ENCODE data around the gene HNF4A.

Gene HNF4A

GRCh38 chr20:44445742-44446710 is 90.5 kb downstream of the HNF4A start:
- DNase-seq (ENCODE audit: low read depth) = no peak

GRCh38 chr20:44447827-44448419 is 92.4 kb downstream of the HNF4A start:
- no peak for DNase-seq (ENCODE audit: low read depth)

GRCh38 chr20:44448753-44449546 is 93.5 kb downstream of the HNF4A start:
- peak; percentile 16 for DNase-seq (ENCODE audit: low read depth)

- no peak for DNase-seq (ENCODE audit: low read depth)
Observed at GRCh38 chr20:44449864-44450263, 94.4 kb downstream of the HNF4A start.

- no peak for DNase-seq (ENCODE audit: low read depth)
Observed at GRCh38 chr20:44450281-44450889, 94.9 kb downstream of the HNF4A start.

- no peak for DNase-seq (ENCODE audit: low read depth)
Observed at GRCh38 chr20:44450903-44451450, 95.5 kb downstream of the HNF4A start.

GRCh38 chr20:44454306-44454963 is 98.9 kb downstream of the HNF4A start:
- no peak for DNase-seq (ENCODE audit: low read depth)

GRCh38 chr20:44455126-44455525 is 99.6 kb downstream of the HNF4A start:
- DNase-seq (ENCODE audit: low read depth) = no peak

- no peak for DNase-seq (ENCODE audit: low read depth)
Observed at GRCh38 chr20:44456611-44457010, 101.1 kb downstream of the HNF4A start.

- DNase-seq (ENCODE audit: low read depth) = no peak
Observed at GRCh38 chr20:44457016-44457415, 101.5 kb downstream of the HNF4A start.

GRCh38 chr20:44459271-44459670 is 103.8 kb downstream of the HNF4A start:
- no peak for DNase-seq (ENCODE audit: low read depth)

GRCh38 chr20:44460795-44461141 is 105.3 kb downstream of the HNF4A start:
- peak; percentile 40 for DNase-seq (ENCODE audit: low read depth)

- DNase-seq (ENCODE audit: low read depth) = no peak
Observed at GRCh38 chr20:44461142-44461802, 105.8 kb downstream of the HNF4A start.

- no peak for DNase-seq (ENCODE audit: low read depth)
Observed at GRCh38 chr20:44461803-44462174, 106.3 kb downstream of the HNF4A start.

GRCh38 chr20:44463466-44463865 is 108.0 kb downstream of the HNF4A start:
- DNase-seq (ENCODE audit: low read depth) = no peak

- DNase-seq (ENCODE audit: low read depth) = no peak
Observed at GRCh38 chr20:44464514-44464913, 109.0 kb downstream of the HNF4A start.

- no peak for DNase-seq (ENCODE audit: low read depth)
Observed at GRCh38 chr20:44465001-44465560, 109.6 kb downstream of the HNF4A start.

GRCh38 chr20:44467289-44467883 is 111.9 kb downstream of the HNF4A start:
- peak; percentile 59 for DNase-seq (ENCODE audit: low read depth)

GRCh38 chr20:44468044-44468782 is 112.7 kb downstream of the HNF4A start:
- no peak for DNase-seq (ENCODE audit: low read depth)

Measured in iris pigment epithelial cell (primary cell).